ENCODE data around the gene PLAC8L1.
"Not testable (repeated sequence)": the region's sequence is repeated elsewhere in the genome, so short reads cannot be mapped to it uniquely, and the experiment has no call there.

Gene PLAC8L1

DNA sequence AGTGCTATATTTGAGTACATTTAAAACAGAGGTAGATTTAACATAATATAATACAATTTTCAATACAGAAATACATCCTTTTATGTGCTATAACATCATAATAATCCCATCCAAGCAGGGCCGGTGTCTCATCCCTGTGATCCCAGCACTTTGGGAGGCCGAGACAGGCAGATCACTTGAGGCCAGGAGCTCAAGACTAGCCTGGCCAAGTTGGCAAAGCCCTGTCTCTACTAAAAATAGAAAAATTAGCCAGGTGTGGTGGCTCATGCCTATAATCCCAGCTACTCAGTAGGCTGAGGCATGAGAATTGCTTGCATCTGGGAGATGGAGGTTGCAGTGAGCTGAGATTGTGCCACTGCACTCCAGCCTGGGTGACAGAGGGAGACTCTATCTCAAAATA is 11.8 kb upstream of the PLAC8L1 start:
- not testable (repeated sequence) for H2AK5ac ChIP-seq (ENCODE audit: low read depth, low read length); H3K27ac ChIP-seq (replicated peaks; ENCODE audit: low read length); H2BK5ac ChIP-seq (ENCODE audit: low read length); H2BK15ac ChIP-seq (ENCODE audit: low read length); H3K4me2 ChIP-seq (ENCODE audit: insufficient read depth, low read length, poor library complexity, severe bottlenecking); H3K14ac ChIP-seq (ENCODE audit: low read length); H3K27me3 ChIP-seq (ENCODE audit: control insufficient read depth in 3 of 3, insufficient read depth in 3 of 3, low read depth in 1 of 3, low read length in 3 of 3); H3K9ac ChIP-seq (ENCODE audit: low read depth, low read length, poor library complexity); H3K18ac ChIP-seq (ENCODE audit: low read length); H2BK120ac ChIP-seq (ENCODE audit: low read depth, low read length); H3K4me1 ChIP-seq (ENCODE audit: control insufficient read depth in 2 of 2, insufficient read depth in 1 of 2, low read depth in 1 of 2, low read length in 2 of 2); H4K91ac ChIP-seq (ENCODE audit: low read depth, low read length, poor library complexity); H3K4ac ChIP-seq (ENCODE audit: low read length); H4K8ac ChIP-seq (ENCODE audit: low read depth, low read length); H3K9me3 ChIP-seq (replicated peaks in 1 of 2; ENCODE audit: control insufficient read depth in 2 of 2, insufficient read depth in 1 of 2, low read depth in 1 of 2, low read length in 2 of 2); H3K79me1 ChIP-seq (ENCODE audit: low read depth, low read length); H2BK12ac ChIP-seq (ENCODE audit: low read length); H3K23ac ChIP-seq (ENCODE audit: low read depth, low read length, poor library complexity); DNase-seq (ENCODE audit: low spot score); H2AFZ ChIP-seq (ENCODE audit: low read length); H3K4me3 ChIP-seq (ENCODE audit: low read length in 2 of 2)
- peaks cover 9 to 99% of the 10 kb centered on the region in 2 donors for H3K36me3 ChIP-seq (replicated peaks in 1 of 2; ENCODE audit: control insufficient read depth in 2 of 2, insufficient read depth in 2 of 2, low read length in 2 of 2)
- no CpG with 5 or more reads among the region's 2 CpGs for WGBS, 2 donors (ENCODE audit: extremely low coverage in 2 of 2, insufficient read length in 2 of 2, insufficient replicate concordance in 1 of 2)

- Histone ChIP-seq H3K18ac (ENCODE audit: low read length) (no peak overlapping the region), H3K4me1 (ENCODE audit: control insufficient read depth in 2 of 2, insufficient read depth in 1 of 2, low read depth in 1 of 2, low read length in 2 of 2) (peaks cover 0 to 3% of the 10 kb centered on the region in 2 donors), H3K4ac (ENCODE audit: low read length) (no peak overlapping the region), H3K9ac (ENCODE audit: low read depth, low read length, poor library complexity) (no peak overlapping the region), H4K91ac (ENCODE audit: low read depth, low read length, poor library complexity) (no peak overlapping the region), H2AFZ (ENCODE audit: low read length) (no peak overlapping the region), H2BK12ac (ENCODE audit: low read length) (no peak overlapping the region), H4K8ac (ENCODE audit: low read depth, low read length) (no peak overlapping the region), H3K14ac (ENCODE audit: low read length) (no peak overlapping the region), H2AK5ac (ENCODE audit: low read depth, low read length) (no peak overlapping the region), H3K79me1 (ENCODE audit: low read depth, low read length) (peaks cover 2% of the 10 kb centered on the region), H3K23ac (ENCODE audit: low read depth, low read length, poor library complexity) (no peak overlapping the region), H3K4me2 (ENCODE audit: insufficient read depth, low read length, poor library complexity, severe bottlenecking) (no peak overlapping the region), H2BK120ac (ENCODE audit: low read depth, low read length) (no peak overlapping the region), H3K4me3 (ENCODE audit: low read length in 2 of 2) (no peak overlapping the region), H3K9me3 (replicated peaks in 1 of 2; ENCODE audit: control insufficient read depth in 2 of 2, insufficient read depth in 1 of 2, low read depth in 1 of 2, low read length in 2 of 2) (no peaks in the 10 kb centered on the region), H3K36me3 (replicated peaks in 1 of 2; ENCODE audit: control insufficient read depth in 2 of 2, insufficient read depth in 2 of 2, low read length in 2 of 2) (peaks cover 7 to 99% of the 10 kb centered on the region in 2 donors), H3K27me3 (ENCODE audit: control insufficient read depth in 3 of 3, insufficient read depth in 3 of 3, low read depth in 1 of 3, low read length in 3 of 3) (no peaks in the 10 kb centered on the region), H2BK5ac (ENCODE audit: low read length) (no peak overlapping the region), H2BK15ac (ENCODE audit: low read length) (no peak overlapping the region), H3K27ac (replicated peaks; ENCODE audit: low read length) (no peak overlapping the region)
- DNase-seq (ENCODE audit: low spot score): no peak
- WGBS, 2 donors (ENCODE audit: extremely low coverage in 2 of 2, insufficient read length in 2 of 2, insufficient replicate concordance in 1 of 2): no CpG with 5 or more reads among the region's 2 CpGs
These were observed 11.0 kb upstream of the PLAC8L1 start for GRCh38 chr5:146116361-146116760.

GRCh38 chr5:146112476-146112875 is 7.1 kb upstream of the PLAC8L1 start:
- no CpG with 5 or more reads among the region's 5 CpGs for WGBS, 2 donors (ENCODE audit: extremely low coverage in 2 of 2, insufficient read length in 2 of 2, insufficient replicate concordance in 1 of 2)

GRCh38 chr5:146111409-146111808 is 6.0 kb upstream of the PLAC8L1 start:
- Histone ChIP-seq H2BK12ac (ENCODE audit: low read length) (no peak overlapping the region), H3K4me2 (ENCODE audit: insufficient read depth, low read length, poor library complexity, severe bottlenecking) (no peak overlapping the region), H2BK5ac (ENCODE audit: low read length) (no peak overlapping the region), H2BK15ac (ENCODE audit: low read length) (no peak overlapping the region), H3K18ac (ENCODE audit: low read length) (no peak overlapping the region), H4K8ac (ENCODE audit: low read depth, low read length) (no peak overlapping the region), H2AFZ (ENCODE audit: low read length) (no peak overlapping the region), H2AK5ac (ENCODE audit: low read depth, low read length) (no peak overlapping the region), H3K23ac (ENCODE audit: low read depth, low read length, poor library complexity) (no peak overlapping the region), H3K27me3 (ENCODE audit: control insufficient read depth in 3 of 3, insufficient read depth in 3 of 3, low read depth in 1 of 3, low read length in 3 of 3) (no peaks in the 10 kb centered on the region), H3K36me3 (replicated peaks in 1 of 2; ENCODE audit: control insufficient read depth in 2 of 2, insufficient read depth in 2 of 2, low read length in 2 of 2) (peaks cover 0 to 52% of the 10 kb centered on the region in 2 donors), H3K4me3 (ENCODE audit: low read length in 2 of 2) (no peak overlapping the region), H2BK120ac (ENCODE audit: low read depth, low read length) (no peak overlapping the region), H3K14ac (ENCODE audit: low read length) (no peak overlapping the region), H3K4me1 (ENCODE audit: control insufficient read depth in 2 of 2, insufficient read depth in 1 of 2, low read depth in 1 of 2, low read length in 2 of 2) (peaks cover 0 to 3% of the 10 kb centered on the region in 2 donors), H3K9ac (ENCODE audit: low read depth, low read length, poor library complexity) (no peak overlapping the region), H3K9me3 (replicated peaks in 1 of 2; ENCODE audit: control insufficient read depth in 2 of 2, insufficient read depth in 1 of 2, low read depth in 1 of 2, low read length in 2 of 2) (no peaks in the 10 kb centered on the region), H3K27ac (replicated peaks; ENCODE audit: low read length) (no peak overlapping the region), H4K91ac (ENCODE audit: low read depth, low read length, poor library complexity) (no peak overlapping the region), H3K79me1 (ENCODE audit: low read depth, low read length) (peaks cover 2% of the 10 kb centered on the region), H3K4ac (ENCODE audit: low read length) (no peak overlapping the region)
- no peak for DNase-seq (ENCODE audit: low spot score)
- no CpG with 5 or more reads among the region's 1 CpG for WGBS, 2 donors (ENCODE audit: extremely low coverage in 2 of 2, insufficient read length in 2 of 2, insufficient replicate concordance in 1 of 2)

More at GRCh38 chr5:146112476-146112875, 7.1 kb upstream of the PLAC8L1 start:
- Histone ChIP-seq H2AFZ (ENCODE audit: low read length) (no peak overlapping the region), H3K23ac (ENCODE audit: low read depth, low read length, poor library complexity) (no peak overlapping the region), H3K4me2 (ENCODE audit: insufficient read depth, low read length, poor library complexity, severe bottlenecking) (no peak overlapping the region), H4K91ac (ENCODE audit: low read depth, low read length, poor library complexity) (no peak overlapping the region), H3K4me3 (ENCODE audit: low read length in 2 of 2) (no peak overlapping the region), H4K8ac (ENCODE audit: low read depth, low read length) (no peak overlapping the region), H2AK5ac (ENCODE audit: low read depth, low read length) (no peak overlapping the region), H3K27ac (replicated peaks; ENCODE audit: low read length) (no peak overlapping the region), H2BK12ac (ENCODE audit: low read length) (no peak overlapping the region), H2BK120ac (ENCODE audit: low read depth, low read length) (no peak overlapping the region), H3K27me3 (ENCODE audit: control insufficient read depth in 3 of 3, insufficient read depth in 3 of 3, low read depth in 1 of 3, low read length in 3 of 3) (no peaks in the 10 kb centered on the region), H3K36me3 (replicated peaks in 1 of 2; ENCODE audit: control insufficient read depth in 2 of 2, insufficient read depth in 2 of 2, low read length in 2 of 2) (peaks cover 0 to 62% of the 10 kb centered on the region in 2 donors), H2BK15ac (ENCODE audit: low read length) (no peak overlapping the region), H3K79me1 (ENCODE audit: low read depth, low read length) (peaks cover 2% of the 10 kb centered on the region), H3K14ac (ENCODE audit: low read length) (no peak overlapping the region), H3K9ac (ENCODE audit: low read depth, low read length, poor library complexity) (no peak overlapping the region), H3K4me1 (ENCODE audit: control insufficient read depth in 2 of 2, insufficient read depth in 1 of 2, low read depth in 1 of 2, low read length in 2 of 2) (peaks cover 0 to 3% of the 10 kb centered on the region in 2 donors), H3K18ac (ENCODE audit: low read length) (no peak overlapping the region), H2BK5ac (ENCODE audit: low read length) (no peak overlapping the region), H3K9me3 (replicated peaks in 1 of 2; ENCODE audit: control insufficient read depth in 2 of 2, insufficient read depth in 1 of 2, low read depth in 1 of 2, low read length in 2 of 2) (no peaks in the 10 kb centered on the region), H3K4ac (ENCODE audit: low read length) (no peak overlapping the region)
- DNase-seq (ENCODE audit: low spot score): no peak

Measured in neuronal stem cell (in vitro differentiated cells).